Thoracic aorta (tissue), 2 donors: ENCODE results near the gene PASK. TPM values are rescaled to one million over a fixed set of nuclear protein-coding genes. Genes with fewer than 3 reads are reported as not detected.

Experiments used
- ATAC-seq: fragments of 150-250 bp; one replicate; pipeline ENCODE4 v1.8.0; 2017; ENCODE audit warnings: low read depth; ENCODE audit not compliant: insufficient number of reproducible peaks, low FRiP score
- DNase-seq: peaks from one replicate; pipeline ENCODE4 v3.0.0-alpha.2; 2020; ENCODE audit warnings: low spot score
- H3K27ac ChIP-seq, 2 donors: fragments of 200-600 bp; sonication (generic); 1 replicate in 1 of 2; 2 replicates in 1 of 2; pipeline ENCODE4 v1.5.1; 2016; ENCODE audit warnings: mild to moderate bottlenecking in 2 of 2, moderate library complexity in 2 of 2
- H3K27me3 ChIP-seq: fragments of 200-600 bp; sonication (generic); replicated peaks from 2 replicates; pipeline ENCODE4 v1.6.0; 2016; ENCODE audit warnings: mild to moderate bottlenecking; ENCODE audit not compliant: insufficient read depth
- H3K36me3 ChIP-seq: fragments of 200-600 bp; sonication (generic); one replicate; pipeline ENCODE4 v1.5.1; 2016
- H3K4me1 ChIP-seq, 2 donors: fragments of 200-600 bp; sonication (generic); 1 replicate in 1 of 2; 2 replicates in 1 of 2; pipeline versions ENCODE4 v1.5.1 to v1.6.0; 2016; ENCODE audit warnings: low read depth in 2 of 2, mild to moderate bottlenecking in 1 of 2; ENCODE audit not compliant: control insufficient read depth in 1 of 2
- H3K4me3 ChIP-seq: fragments of 200-600 bp; sonication (generic); 2 replicates; pipeline ENCODE4 v1.5.1; 2016; ENCODE audit warnings: mild to moderate bottlenecking
- H3K9me3 ChIP-seq: fragments of 200-600 bp; sonication (generic); 2 replicates; pipeline ENCODE4 v1.5.1; 2016
- CTCF ChIP-seq: fragments of 200-600 bp; sonication (generic); IDR thresholded peaks from one replicate; pipeline ENCODE4 v1.5.1; 2019; ENCODE audit warnings: antibody characterized with exemption
- total RNA-seq, 2 donors: library from RNA; depleted of rRNA; stranded (reverse); fragments of >200 nt; gene quantifications; one replicate each; pipeline versions ENCODE4 v1.1.0 to v1.2.3, GENCODE V29; 2016

PASK gene
- total RNA-seq, 2 donors from 2014 or later, result 3.1 to 3.5 TPM

GRCh38 chr2:241163601-241164118, 14.4 kb upstream of the PASK start:
- Histone ChIP-seq H3K27ac (no peak overlapping the region), H3K36me3 (peaks cover 38% of the 10 kb centered on the region), H3K4me3 (no peak overlapping the region), H3K9me3 (no peaks in the 10 kb centered on the region), H3K27me3 (no peaks in the 10 kb centered on the region), H3K4me1 (peaks cover 4 to 13% of the 10 kb centered on the region in 2 donors)
- no peak for TF ChIP-seq CTCF
- DNase-seq (no peak), ATAC-seq (no peak)

GRCh38 chr2:241161646-241162281, 12.5 kb upstream of the PASK start:
- DNase-seq (peak; percentile 36), ATAC-seq (peak; percentile 50)
- peaks cover 4 to 13% of the 10 kb centered on the region in 2 donors for H3K4me1 ChIP-seq
- no peak for TF ChIP-seq CTCF
- H3K4me3 ChIP-seq, result no peak overlapping the region
- H3K27me3 ChIP-seq, result no peaks in the 10 kb centered on the region
- H3K36me3 ChIP-seq, result peaks cover 50% of the 10 kb centered on the region
- peak overlapping the region; percentile 14 to 44 for H3K27ac ChIP-seq
- no peaks in the 10 kb centered on the region for H3K9me3 ChIP-seq

- ATAC-seq, result no peak
- DNase-seq, result no peak
- H3K4me3 ChIP-seq, result no peak overlapping the region
- peaks cover 4 to 13% of the 10 kb centered on the region in 2 donors for H3K4me1 ChIP-seq
- no peaks in the 10 kb centered on the region for H3K27me3 ChIP-seq
- no peak overlapping the region for H3K27ac ChIP-seq
- H3K36me3 ChIP-seq, result peaks cover 36% of the 10 kb centered on the region
- no peaks in the 10 kb centered on the region for H3K9me3 ChIP-seq
- TF ChIP-seq CTCF, result no peak
Measured at GRCh38 chr2:241160318-241160717, 11.0 kb upstream of the PASK start.

GRCh38 chr2:241159116-241159515, 9.8 kb upstream of the PASK start:
- Histone ChIP-seq H3K27ac (no peak overlapping the region), H3K4me3 (no peak overlapping the region), H3K36me3 (peaks cover 34% of the 10 kb centered on the region), H3K9me3 (no peaks in the 10 kb centered on the region), H3K4me1 (peaks cover 4 to 13% of the 10 kb centered on the region in 2 donors), H3K27me3 (no peaks in the 10 kb centered on the region)
- TF ChIP-seq CTCF, result no peak
- DNase-seq (no peak), ATAC-seq (no peak)

GRCh38 chr2:241158546-241158900, 9.3 kb upstream of the PASK start:
- no peaks in the 10 kb centered on the region for H3K9me3 ChIP-seq
- DNase-seq, result no peak
- H3K27ac ChIP-seq, result no peak overlapping the region
- H3K27me3 ChIP-seq, result no peaks in the 10 kb centered on the region
- peaks cover 28% of the 10 kb centered on the region for H3K36me3 ChIP-seq
- H3K4me3 ChIP-seq, result no peak overlapping the region
- no peak for TF ChIP-seq CTCF
- no peak for ATAC-seq
- peaks cover 4 to 13% of the 10 kb centered on the region in 2 donors for H3K4me1 ChIP-seq
